ENCODE measurements around the gene C11orf58.

DNA sequence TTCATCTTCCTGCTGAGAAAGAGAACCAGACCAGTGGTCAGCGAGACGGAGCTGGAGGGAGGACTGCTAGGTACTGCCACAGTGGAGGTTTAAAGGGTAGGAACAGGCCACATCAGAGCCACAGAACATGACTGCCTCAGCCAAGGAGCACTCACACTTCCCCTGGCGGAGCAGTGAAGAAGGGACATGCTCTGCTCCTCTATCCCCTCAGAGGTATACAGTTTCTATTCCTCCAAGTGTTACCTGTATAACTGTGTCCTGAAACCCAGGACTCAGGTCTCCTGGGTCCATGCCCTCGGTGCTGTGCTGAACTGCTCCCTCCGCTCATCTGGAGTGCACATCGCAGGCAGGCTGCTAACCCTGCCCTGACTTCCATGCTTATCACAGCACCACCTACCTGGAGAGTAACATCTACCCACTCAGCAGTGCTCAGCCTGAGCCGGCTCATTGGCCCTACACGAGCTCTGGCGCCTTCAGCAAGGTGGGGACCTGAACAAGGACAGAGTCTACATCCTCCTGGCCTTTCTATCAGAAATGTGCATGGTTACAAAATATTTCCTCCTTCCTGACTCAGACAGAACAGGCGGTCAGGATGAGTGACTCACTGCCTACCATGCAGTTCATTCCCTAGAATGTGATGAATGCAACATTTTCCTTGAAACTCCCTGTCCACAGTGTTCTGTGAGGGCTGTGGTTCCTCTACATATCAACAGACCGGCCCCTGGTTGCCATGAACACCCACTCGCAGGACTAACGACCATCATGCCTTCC lies 52.9 kb downstream of the C11orf58 start:
- TF ChIP-seq POLR2AphosphoS5 (IDR thresholded peaks at IDR 0.05; ENCODE audit: low read depth, low read length): no peak
- no peak for TF ChIP-seq POLR2A (IDR thresholded peaks at IDR 0.05; ENCODE audit: low read depth, low read length)
